Stomach smooth muscle (tissue), 2 donors: ENCODE data around the gene GCNT2.
"Not testable (repeated sequence)": the region's sequence is repeated elsewhere in the genome, so short reads cannot be mapped to it uniquely, and the experiment has no call there.

Experiments
- H3K27ac ChIP-seq: one replicate; pipeline ENCODE4 v1.7.0; 2013; ENCODE audit warnings: mild to moderate bottlenecking, low read length, inconsistent platforms
- H3K27me3 ChIP-seq, 2 donors: one replicate each; pipeline ENCODE4 v1.7.0; 2013; ENCODE audit warnings: low read length in 2 of 2; ENCODE audit not compliant: insufficient read depth in 2 of 2, control insufficient read depth in 1 of 2
- H3K36me3 ChIP-seq, 2 donors: one replicate each; pipeline ENCODE4 v1.7.0; 2013; ENCODE audit warnings: low read length in 2 of 2; ENCODE audit not compliant: control insufficient read depth in 2 of 2, insufficient read depth in 2 of 2
- H3K4me1 ChIP-seq: one replicate; pipeline ENCODE4 v1.7.0; 2013; ENCODE audit warnings: low read length; ENCODE audit not compliant: control insufficient read depth, insufficient read depth
- H3K4me3 ChIP-seq, 2 donors: one replicate each; pipeline ENCODE4 v1.7.0; 2013; ENCODE audit warnings: low read length in 2 of 2
- H3K9ac ChIP-seq, 2 donors: one replicate each; pipeline ENCODE4 v1.7.0; 2013; ENCODE audit warnings: low read length in 2 of 2, mild to moderate bottlenecking in 1 of 2
- H3K9me3 ChIP-seq, 2 donors: one replicate each; pipeline ENCODE4 v1.7.0; 2013; ENCODE audit warnings: low read length in 2 of 2; ENCODE audit not compliant: control insufficient read depth in 2 of 2
- donor health status: healthy.
- donor health status: Pancreatic carcinoma.

Gene GCNT2

DNA sequence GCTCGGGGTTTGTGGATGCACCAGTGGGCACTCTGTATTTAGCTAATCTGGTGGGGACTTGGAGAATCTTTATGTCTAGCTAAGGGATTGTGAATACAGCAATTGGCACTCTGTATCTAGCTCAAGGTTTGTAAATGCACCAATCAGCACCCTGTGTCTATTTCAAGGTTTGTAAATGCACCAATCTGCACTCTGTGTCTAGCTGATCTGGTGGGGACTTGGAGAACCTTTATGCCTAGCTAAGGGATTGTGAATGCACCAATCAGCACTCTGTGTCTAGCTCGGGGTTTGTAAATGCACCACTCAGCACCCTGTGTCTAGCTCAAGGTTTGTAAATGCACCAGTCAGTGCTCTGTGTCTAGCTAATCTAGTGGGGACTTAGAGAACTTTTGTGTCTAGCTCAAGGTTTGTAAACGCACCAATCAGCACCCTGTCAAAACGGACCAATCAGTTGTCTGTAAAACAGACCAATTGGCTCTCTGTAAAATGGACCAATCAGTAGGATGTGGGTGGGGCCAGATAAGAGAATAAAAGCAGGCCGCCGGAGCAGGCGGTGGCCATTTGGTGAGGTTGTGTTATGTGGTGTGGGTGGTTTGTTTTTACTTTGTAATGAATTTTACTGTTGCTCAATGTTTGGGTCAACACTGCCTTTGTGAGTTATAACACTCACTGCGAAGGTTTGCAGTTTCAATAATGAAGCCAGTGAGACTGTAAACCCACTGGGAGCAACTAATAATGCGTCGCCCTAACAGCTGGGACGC, 139.5 kb downstream of the GCNT2 start:
- H3K27ac ChIP-seq, H3K36me3 ChIP-seq, H3K4me3 ChIP-seq, H3K4me1 ChIP-seq, H3K27me3 ChIP-seq, H3K9ac ChIP-seq, H3K9me3 ChIP-seq: not testable (repeated sequence)

DNA sequence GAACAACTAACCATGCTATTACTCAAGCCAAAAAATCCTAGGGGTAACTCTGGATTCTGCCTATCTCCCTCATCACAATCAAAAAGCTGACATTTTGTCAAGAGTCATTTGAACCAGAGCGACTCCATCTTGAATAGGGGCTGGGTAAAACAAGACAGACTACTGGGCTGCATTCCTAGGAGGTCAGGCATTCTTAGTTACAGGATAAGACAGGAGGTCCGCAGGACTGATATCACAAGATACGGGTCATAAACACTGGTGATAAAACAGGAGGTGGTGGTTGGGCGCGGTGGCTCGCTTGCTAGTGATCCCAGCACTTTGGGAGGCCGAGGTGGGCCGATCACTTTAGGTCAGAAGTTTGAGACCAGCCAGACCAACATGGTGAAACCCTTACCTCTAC, 141.1 kb downstream of the GCNT2 start:
- Histone ChIP-seq H3K36me3 (no peaks in the 10 kb centered on the region), H3K4me1 (no peaks in the 10 kb centered on the region), H3K27me3 (no peaks in the 10 kb centered on the region), H3K9ac (no peak overlapping the region), H3K4me3 (no peak overlapping the region), H3K27ac (no peak overlapping the region), H3K9me3 (no peaks in the 10 kb centered on the region)

DNA sequence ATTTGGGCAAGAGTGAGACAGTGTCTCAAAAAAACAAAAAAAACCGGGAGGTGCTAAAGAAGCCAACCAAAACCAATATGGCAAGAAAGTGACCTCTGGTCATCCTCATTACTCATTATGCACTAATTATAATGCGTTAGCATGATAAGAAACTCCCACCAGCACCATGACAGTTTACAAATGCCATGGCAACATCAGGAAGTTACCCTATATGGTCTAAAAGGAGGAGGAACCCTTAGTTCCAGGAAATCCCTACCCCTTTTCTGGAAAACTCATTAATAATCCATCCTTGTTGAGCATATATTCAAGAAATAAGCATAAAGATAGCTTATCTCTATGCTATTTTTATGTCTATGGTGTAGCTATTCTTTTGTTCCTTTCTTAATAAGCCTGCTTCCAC, 141.6 kb downstream of the GCNT2 start:
- Histone ChIP-seq H3K4me3 (no peak overlapping the region), H3K36me3 (no peaks in the 10 kb centered on the region), H3K27me3 (no peaks in the 10 kb centered on the region), H3K27ac (no peak overlapping the region), H3K9me3 (no peaks in the 10 kb centered on the region), H3K9ac (no peak overlapping the region), H3K4me1 (no peaks in the 10 kb centered on the region)

DNA sequence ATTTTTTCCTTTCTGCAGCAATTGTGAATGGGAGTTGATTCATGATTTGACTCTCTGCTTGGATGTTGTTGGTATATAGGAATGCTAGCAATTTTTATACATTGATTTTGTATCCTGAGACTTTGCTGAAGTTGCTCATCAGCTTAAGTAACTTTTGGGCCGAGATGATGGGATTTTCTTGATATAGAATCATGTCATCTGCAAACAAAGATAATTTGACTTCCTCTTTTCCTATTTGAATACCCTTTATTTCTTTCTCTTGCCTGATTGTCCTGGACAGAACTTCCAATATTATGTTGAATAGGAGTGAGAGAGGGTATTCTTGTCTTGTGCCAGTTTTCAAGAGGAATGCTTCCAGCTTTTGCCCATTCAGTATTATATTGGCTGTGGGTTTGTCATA, 144.4 kb downstream of the GCNT2 start:
- not testable (repeated sequence) for H3K36me3 ChIP-seq, H3K4me3 ChIP-seq, H3K27me3 ChIP-seq, H3K9me3 ChIP-seq, H3K27ac ChIP-seq, H3K4me1 ChIP-seq, H3K9ac ChIP-seq

DNA sequence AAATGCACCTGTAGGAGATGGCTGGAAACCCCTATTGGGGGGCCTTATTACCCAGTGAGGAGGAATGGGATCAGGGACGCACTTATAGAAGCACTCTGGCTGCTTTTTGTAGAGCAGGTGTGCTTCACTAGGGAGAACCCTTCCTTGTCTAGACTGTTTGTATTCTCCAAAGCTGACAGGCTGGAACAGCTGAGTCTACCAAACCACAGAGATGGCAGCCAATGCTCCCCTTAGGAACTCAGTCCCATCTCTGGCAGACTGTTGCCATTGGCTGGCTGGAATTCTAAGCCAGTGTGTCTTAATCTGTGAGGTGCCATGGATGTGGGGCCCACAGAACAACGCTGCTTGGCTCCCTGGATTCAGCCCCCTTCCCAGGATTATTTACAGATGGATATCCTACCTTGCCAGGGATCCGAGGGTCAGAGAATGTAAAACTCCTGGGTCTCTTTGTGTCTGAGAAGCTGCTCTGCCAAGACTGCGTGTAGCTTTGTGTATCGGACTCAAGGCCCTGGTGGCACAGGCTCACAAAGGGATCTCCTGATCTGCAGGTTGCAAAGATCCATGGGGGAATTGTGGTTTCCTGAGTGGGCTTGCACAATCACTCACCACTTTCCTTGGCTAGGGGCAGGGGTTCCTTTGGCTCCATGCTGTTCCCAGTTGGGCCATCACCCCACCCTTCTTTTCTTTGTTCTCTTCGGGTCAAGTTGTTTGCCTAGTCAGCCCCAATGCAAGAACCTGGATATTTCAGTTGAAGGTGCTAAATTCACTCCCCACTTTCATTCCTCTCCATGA, 147.2 kb downstream of the GCNT2 start:
- Histone ChIP-seq H3K9ac (no peak overlapping the region), H3K27ac (no peak overlapping the region), H3K27me3 (no peaks in the 10 kb centered on the region), H3K36me3 (no peaks in the 10 kb centered on the region), H3K4me3 (no peak overlapping the region), H3K4me1 (no peaks in the 10 kb centered on the region), H3K9me3 (peaks cover 0 to 2% of the 10 kb centered on the region in 2 donors)

DNA sequence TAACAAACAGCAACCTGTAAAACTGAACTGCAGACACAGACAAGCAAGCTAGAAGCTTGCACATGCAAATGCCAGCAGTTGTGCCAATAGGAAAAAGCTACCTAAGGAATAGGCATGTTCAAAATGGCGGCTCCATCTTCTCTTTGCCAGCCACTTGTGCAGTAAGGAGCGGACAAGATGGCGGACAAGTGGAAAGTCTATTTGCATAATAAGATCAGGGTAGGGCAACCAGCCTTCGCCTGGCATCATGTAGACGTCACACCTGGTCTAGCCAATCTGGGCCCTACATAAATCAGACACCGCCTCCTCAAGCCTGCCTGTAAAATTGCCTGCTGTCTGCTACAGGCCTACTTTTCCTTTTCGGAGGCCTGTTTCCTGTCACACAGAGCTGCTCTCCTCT, 155.3 kb downstream of the GCNT2 start:
- H3K36me3 ChIP-seq: no peaks in the 10 kb centered on the region
- H3K9ac ChIP-seq: no peak overlapping the region
- no peak overlapping the region for H3K27ac ChIP-seq
- H3K4me1 ChIP-seq: no peaks in the 10 kb centered on the region
- H3K9me3 ChIP-seq: peaks cover 0 to 2% of the 10 kb centered on the region in 2 donors
- H3K27me3 ChIP-seq: no peaks in the 10 kb centered on the region
- no peak overlapping the region for H3K4me3 ChIP-seq

DNA sequence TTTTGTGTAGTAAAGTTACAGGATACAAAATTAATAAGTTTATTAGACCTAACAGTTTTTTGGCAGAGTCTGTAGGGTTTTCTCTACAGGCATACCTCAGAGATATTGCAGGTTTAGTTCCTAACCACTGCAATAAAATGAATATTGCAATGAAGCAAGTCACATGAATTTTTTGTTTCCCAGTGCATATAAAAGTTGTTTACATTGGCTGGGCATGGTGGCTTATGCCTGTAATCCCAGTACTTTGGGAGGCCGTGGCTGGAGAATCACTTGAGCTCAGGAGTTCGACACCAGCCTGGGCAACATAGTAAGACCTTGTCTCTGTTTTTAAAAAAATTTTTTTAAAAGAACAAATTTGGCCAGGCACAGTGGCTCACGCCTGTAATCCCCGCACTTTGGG, 157.3 kb downstream of the GCNT2 start:
- no peaks in the 10 kb centered on the region for H3K4me1 ChIP-seq
- no peaks in the 10 kb centered on the region for H3K36me3 ChIP-seq
- H3K9ac ChIP-seq: no peak overlapping the region
- H3K27ac ChIP-seq: no peak overlapping the region
- H3K9me3 ChIP-seq: no peaks in the 10 kb centered on the region
- no peaks in the 10 kb centered on the region for H3K27me3 ChIP-seq
- no peak overlapping the region for H3K4me3 ChIP-seq
